Fibroblast of villous mesenchyme (primary cell): ENCODE results near the gene OAS2. TPM values are rescaled to one million over a fixed set of nuclear protein-coding genes. Genes with fewer than 3 reads are reported as not detected.

Experiments
- DNase-seq: peaks from one replicate; pipeline ENCODE4 v3.0.0-alpha.2; 2010; ENCODE audit warnings: low read depth
- H3K4me3 ChIP-seq: 2 replicates; pipeline ENCODE4 v1.5.1; 2011; ENCODE audit warnings: low read depth, mild to moderate bottlenecking, low read length
- CTCF ChIP-seq: IDR thresholded peaks from 2 replicates; pipeline ENCODE4 v1.5.1; 2012; ENCODE audit warnings: low read depth, mild to moderate bottlenecking, low read length; ENCODE audit not compliant: insufficient read depth
- total RNA-seq: library from RNA; depleted of rRNA; stranded (reverse); fragments of >200 nt; gene quantifications from 2 replicates; pipeline ENCODE4 v1.2.3, GENCODE V29; 2012

The OAS2 gene
- total RNA-seq, 1 donor, result 5.6 TPM

GRCh38 chr12:113048716-113049127, 70.4 kb downstream of the OAS2 start:
- peak; percentile 79 for TF ChIP-seq CTCF
- no peak overlapping the region for H3K4me3 ChIP-seq
- peak; percentile 66 for DNase-seq

GRCh38 chr12:113049976-113050742, 71.8 kb downstream of the OAS2 start:
- TF ChIP-seq CTCF, result peak; percentile 16
- no peak for DNase-seq
- no peak overlapping the region for H3K4me3 ChIP-seq

GRCh38 chr12:113050795-113051194, 72.5 kb downstream of the OAS2 start:
- H3K4me3 ChIP-seq, result no peak overlapping the region
- no peak for TF ChIP-seq CTCF
- DNase-seq, result no peak

DNA sequence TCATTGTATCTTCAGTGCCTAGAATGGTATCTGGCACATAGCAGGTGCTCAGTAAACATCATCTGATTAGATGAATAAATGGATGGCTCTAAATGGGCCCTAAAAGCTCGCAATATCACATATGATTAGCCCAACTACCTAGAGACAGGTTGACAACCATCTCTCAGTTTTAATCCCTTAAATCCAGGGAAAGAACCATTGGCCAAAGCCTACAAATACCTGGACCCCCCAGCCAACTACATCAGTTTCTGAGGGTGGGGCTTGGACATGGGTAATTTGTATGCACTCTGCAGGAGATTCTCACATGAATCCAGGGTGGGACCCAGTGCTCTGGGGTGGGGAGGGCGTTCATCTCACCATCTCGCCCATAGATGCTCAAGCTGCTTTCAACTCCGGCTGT, 73.4 kb downstream of the OAS2 start:
- no peak for TF ChIP-seq CTCF
- H3K4me3 ChIP-seq, result no peak overlapping the region
- no peak for DNase-seq

DNA sequence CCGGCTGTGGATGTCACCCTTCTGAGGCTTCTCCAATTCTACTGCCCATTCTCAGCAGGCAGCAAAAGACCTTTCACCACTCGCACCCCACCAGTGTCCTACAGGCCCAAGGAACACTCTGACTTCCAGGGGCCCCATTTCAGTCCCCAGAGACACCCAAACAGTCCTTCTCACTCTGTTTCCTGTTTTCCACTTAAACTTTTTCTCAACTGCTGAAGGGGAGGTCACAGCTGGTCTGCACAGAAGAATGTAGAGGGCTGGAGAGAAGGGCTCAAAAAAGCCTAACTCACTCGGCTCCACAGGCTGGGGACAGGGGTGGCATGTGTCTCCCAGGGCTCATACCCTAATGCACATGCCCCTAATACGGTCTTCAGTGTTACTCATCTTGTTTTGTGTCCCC, 74.0 kb downstream of the OAS2 start:
- H3K4me3 ChIP-seq, result no peak overlapping the region
- no peak for TF ChIP-seq CTCF
- DNase-seq, result no peak

- TF ChIP-seq CTCF, result no peak
- no peak overlapping the region for H3K4me3 ChIP-seq
- no peak for DNase-seq
Measured at GRCh38 chr12:113054948-113055486, 76.7 kb downstream of the OAS2 start.
